Medulla oblongata (tissue), 1 donor: ENCODE data around the gene KDELR3.

Experiments used
- DNase-seq: peaks from one replicate; pipeline ENCODE4 v3.0.0-alpha.2; 2015; ENCODE audit errors: extremely low spot score

The KDELR3 gene

GRCh38 chr22:38519453-38520250 lies 51.8 kb downstream of the KDELR3 start:
- DNase-seq: no peak

DNA sequence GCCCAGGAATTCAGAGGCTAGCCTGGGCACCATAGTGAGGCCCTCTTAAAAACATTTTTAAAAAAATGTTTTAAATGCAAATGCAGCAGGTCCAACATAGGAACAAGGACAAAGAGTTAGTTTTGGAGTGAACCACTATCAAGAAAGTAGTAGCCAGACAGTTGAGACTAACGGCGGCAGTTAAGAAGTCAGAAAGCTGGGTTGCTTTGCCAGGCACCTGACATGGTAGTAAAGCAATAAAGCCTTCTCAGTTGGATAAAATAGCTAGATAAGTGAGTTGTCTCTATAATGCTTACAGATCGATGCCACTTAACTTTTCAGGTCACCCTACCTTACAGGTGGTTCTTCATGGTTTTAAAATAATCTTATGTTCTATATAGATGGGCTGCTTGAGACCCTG lies 55.1 kb downstream of the KDELR3 start:
- DNase-seq: no peak

- no peak for DNase-seq
Measured at GRCh38 chr22:38523479-38523878, 55.6 kb downstream of the KDELR3 start.

DNA sequence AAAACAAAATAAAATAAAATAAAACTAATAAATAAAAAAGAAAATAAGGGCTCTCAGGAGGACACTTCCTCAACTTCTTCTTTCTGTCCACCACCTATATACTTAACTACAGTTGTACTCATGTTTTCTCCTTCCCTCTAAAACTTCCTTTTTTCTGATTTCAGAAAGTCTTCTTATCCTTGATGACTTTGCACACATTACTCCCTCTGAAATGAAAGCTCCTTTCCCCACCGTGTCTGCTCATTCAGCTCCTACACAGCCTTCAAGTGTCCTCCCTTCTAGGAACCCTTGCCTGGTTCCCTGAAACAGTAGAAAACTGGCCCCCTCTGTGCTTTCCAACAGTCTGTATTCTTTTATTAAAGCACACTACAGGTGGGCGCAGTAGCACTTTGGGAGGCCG lies 56.5 kb downstream of the KDELR3 start:
- DNase-seq: no peak

DNA sequence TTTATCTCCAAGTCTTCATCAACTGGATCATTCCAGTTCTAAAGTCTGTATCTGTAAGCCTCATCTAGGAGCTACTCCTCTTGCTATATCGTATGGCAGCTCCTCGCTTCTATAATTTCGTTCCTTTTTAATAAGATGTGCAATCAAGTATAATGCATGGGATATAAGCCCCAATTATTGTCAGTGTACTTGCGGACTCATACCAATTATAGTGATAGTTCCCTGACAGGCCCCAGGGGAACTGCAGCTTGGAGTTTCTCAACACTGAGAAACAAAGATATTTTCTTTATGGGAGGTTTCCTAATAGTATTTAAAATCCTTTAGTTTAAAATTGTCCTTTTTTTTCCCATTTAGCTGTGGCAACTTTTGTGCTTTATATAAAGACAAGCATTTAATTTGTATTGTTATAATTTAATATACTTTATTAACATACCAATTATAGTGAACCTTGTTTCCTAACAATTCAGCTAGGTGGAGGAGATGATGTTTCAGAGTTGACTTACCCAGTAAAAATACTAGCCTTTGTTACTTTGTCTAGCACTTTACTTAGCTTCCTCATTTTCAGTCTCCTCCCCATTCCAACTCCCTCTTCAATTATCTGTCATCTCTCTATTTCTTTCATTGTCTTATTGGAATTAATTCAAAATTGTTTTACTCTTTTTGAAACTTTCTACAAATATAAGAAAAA lies 63.5 kb downstream of the KDELR3 start:
- DNase-seq: no peak
